ENCODE results near the gene TDRD9.
"Not testable (repeated sequence)": the region's sequence is repeated elsewhere in the genome, so short reads cannot be mapped to it uniquely, and the experiment has no call there.

TDRD9 gene, protein sequence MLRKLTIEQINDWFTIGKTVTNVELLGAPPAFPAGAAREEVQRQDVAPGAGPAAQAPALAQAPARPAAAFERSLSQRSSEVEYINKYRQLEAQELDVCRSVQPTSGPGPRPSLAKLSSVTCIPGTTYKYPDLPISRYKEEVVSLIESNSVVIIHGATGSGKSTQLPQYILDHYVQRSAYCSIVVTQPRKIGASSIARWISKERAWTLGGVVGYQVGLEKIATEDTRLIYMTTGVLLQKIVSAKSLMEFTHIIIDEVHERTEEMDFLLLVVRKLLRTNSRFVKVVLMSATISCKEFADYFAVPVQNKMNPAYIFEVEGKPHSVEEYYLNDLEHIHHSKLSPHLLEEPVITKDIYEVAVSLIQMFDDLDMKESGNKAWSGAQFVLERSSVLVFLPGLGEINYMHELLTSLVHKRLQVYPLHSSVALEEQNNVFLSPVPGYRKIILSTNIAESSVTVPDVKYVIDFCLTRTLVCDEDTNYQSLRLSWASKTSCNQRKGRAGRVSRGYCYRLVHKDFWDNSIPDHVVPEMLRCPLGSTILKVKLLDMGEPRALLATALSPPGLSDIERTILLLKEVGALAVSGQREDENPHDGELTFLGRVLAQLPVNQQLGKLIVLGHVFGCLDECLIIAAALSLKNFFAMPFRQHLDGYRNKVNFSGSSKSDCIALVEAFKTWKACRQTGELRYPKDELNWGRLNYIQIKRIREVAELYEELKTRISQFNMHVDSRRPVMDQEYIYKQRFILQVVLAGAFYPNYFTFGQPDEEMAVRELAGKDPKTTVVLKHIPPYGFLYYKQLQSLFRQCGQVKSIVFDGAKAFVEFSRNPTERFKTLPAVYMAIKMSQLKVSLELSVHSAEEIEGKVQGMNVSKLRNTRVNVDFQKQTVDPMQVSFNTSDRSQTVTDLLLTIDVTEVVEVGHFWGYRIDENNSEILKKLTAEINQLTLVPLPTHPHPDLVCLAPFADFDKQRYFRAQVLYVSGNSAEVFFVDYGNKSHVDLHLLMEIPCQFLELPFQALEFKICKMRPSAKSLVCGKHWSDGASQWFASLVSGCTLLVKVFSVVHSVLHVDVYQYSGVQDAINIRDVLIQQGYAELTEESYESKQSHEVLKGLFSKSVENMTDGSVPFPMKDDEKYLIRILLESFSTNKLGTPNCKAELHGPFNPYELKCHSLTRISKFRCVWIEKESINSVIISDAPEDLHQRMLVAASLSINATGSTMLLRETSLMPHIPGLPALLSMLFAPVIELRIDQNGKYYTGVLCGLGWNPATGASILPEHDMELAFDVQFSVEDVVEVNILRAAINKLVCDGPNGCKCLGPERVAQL (N-terminal part only)

DNA sequence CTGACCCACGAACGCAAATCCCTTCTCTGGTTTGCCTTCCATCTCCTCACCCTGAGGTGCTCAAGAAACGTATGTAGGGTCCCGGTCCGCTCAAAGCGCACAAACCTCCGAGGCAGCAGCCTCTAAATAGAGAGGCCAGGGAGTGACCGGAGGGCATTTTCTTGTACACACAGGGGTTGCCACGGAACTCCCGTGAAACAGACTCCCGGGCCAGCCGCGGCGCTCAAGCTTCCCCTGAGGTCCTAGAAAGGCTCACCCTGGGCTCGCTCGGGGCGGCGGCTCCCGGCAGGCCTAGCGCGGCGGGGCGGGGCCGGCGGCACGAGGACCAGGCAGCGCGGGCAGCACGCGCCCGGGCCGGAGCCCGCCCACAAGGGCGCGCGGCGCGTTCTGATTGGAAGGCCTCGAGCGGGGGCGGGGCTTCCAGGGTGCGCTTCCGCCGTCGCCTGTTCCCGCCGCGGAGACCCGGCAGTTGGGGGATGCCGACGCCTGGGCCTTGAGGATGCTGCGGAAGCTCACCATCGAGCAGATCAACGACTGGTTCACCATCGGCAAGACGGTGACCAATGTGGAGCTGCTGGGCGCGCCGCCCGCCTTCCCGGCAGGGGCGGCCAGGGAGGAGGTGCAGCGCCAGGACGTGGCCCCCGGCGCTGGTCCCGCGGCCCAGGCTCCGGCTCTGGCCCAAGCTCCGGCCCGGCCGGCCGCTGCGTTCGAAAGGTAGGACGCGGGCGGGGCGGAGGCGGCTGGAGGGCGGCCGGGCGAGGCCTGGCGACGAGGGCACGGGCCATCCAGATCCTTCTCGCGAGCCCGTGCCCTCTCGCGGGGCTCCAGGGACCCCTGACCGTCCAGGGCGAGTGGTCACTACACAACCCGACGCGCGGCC is at the start of gene TDRD9:
TSS of gene TDRD9 (plus strand) at position 446 of the 880 bp plus-strand sequence. CDS start at position 500, 54 bp downstream.
- DNase-seq, result no peak

DNA sequence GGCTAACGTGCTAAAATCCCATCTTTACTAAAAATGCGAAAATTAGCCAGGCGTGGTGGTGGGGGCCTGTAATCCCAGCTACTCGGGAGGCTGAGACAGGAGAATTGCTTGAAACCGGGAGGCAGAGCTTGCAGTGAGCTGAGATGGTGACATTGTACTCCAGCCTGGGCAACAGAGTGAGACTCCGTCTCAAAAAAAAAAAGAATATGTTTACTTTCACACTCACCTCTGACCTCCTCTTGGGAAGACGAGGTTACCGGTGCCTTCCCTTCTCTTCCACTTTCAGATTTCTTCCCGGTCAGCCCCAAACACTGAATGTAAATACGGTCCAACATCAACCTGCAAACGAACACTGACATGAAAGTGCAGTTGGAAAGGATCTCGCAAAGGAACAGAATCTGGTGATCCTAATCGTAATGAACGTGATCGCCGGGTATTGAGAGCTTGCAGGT is 49.1 kb upstream of the TDRD9 start:
- no peak for DNase-seq

DNA sequence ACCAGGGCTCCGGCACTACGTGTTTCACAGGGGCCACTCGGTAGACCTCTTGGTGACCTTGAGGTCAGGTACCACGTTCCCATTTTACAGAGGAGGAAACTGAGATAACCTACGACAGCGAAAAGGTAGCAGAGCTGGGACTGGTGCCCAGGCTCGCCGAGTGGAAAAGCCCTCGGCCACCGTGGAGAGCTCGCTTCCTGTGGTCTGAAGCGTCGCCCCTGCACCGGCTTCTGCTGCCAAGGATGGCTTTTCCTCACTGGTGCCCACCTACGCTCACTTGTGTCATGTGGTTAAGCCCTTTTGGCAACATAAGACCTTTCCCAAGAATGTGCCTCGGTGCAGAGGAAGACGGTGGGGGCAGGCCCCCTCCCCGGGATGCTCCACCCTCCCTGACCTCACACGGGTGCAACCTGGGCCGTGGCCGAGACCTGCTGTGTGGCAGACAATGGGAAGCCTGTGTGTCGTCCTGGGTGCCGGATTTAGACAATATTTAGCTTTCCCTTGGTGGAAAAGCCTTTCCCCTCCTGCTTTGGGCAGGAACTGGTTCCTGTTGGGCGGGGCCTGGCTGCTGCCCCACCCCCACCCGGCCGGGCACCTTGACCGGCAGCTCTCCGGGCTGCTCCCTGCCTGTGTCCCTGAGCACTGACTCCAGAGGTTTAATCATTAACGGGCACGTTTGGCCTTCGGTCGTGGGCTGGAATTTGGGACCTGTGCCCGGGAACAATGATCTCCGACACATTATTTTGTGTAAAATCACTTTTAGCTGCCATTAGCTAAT is 48.5 kb upstream of the TDRD9 start:
- peak in 1 of 51 donors; percentile 39 for DNase-seq

DNA sequence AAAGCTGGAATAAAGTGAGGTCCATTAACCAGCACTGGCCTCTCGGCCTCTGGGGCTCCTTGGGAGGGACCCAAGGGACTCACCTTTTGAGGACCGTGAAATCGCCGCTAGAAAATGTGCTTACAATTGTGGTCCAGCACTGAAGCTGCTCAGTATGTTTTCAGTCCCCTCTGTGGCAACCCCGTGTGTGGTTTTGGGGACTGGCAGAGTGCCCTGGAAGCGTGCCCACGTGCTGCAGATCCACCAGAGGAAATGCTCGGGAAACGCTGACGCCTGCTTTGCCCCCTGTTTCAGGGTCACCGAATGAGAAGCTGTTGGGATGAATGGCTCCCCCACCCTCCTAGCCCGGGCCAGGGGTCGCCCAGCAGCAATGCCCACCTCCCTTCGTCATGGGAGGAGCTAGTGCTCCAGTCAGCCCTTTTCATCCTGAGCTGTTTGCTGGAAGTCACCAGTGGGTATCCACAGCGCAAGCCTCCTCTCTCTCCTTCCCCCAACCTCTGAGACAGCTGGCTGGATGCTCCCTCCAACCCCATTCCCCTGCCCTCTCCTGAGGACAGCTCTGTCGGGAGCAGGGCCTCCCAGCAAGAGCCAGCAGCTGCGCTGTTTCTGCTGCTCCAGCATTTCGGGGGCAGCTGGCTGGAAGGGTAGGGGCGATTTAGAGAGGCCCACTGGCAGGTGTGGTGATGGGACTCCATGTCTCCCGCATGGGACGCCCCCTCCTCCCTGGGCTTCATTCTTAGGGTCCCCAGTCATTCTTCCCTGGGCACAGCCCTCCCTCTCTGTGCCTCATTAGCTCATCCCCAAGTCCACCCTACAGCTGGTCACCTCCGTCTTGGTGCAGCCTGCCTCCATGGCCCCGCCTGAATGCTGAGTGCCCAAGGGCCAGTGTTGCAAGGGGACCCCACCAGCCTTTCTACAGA is 47.6 kb upstream of the TDRD9 start:
- DNase-seq, result peak in 38 of 51 donors; percentile 9 to 73 (median 46)

DNA sequence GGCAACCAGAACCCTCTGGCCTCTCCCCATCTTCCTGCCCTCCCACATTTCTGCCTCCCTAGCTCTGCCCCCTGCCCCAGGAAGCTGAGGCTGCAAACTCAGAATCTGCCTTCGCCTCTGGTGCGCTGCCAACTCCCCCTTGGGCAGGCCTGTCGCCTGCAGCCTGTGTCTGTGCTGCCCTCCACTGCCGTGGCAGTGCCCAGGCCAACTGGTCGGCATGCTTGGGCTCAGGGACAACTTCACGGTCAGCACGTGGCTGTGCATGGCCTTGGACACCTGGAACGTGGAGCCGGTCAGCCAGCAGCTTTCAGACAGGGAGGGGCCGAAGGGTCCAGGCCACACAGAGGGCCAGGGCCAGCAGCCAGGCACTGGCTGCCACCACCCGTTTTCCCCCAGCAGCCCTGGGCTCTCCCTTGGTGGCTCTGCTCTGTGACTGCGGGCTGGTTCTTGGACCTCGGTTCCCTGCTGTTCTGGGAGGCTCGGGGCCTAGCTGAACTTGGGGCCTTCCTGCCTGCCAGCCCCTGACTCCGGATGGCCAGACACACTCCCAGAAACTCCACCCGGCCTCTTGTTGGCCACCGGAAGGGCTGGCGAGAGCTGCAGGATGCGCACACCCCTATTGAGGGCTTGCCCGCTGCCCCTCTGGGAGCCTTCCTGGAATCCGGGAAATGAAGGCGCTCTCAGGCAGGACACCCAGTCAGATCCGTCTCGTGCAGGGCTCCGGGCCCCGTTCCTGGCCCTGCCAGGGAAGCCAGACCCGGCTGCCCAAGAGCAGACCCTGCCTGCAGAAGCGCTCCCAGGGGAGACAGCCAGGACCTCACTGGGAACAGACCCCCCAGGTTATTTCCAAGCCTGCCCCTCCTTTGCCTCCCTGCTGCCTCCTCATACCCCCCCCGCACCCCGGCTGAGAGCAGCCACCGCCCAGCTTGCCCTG is 46.7 kb upstream of the TDRD9 start:
- peak in 12 of 51 donors; percentile 9 to 51 (median 26) for DNase-seq

DNA sequence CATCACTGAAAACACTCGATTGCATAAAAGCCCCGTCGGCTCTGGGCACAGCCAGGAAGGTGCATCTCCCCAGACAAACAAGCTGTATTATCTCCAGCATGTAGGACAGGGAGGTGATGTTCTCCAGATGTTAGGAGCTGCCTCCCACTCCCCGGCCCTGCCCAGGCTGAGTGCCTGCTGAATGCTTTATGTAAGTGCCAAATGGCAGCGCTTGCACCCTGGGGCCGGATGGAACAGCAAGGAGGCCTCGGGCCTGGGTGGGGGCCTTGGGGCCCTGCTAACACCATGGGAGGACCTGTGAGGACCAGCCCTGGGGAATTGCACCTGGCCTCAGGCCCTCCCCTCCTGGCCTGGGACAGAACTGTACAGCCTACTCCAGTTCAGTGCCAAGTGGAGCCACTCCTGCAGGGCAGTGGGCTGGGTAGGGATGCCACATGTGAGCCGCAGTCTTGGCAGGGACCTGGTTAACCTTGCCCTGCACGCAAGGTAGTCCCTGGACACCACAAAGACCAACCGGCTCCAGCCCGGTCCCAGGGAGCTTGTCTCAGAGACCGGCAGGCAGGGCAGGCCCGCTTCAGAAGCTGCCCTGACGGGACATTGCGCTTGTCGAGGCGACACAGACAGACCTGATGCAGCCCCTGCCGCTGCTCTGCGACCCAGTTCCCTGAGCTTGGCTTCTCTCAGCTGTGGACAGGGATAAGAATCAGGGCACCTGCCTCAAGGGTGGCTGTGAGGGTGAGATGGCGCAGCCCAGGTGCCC is 45.6 kb upstream of the TDRD9 start:
- DNase-seq, result no peak

DNA sequence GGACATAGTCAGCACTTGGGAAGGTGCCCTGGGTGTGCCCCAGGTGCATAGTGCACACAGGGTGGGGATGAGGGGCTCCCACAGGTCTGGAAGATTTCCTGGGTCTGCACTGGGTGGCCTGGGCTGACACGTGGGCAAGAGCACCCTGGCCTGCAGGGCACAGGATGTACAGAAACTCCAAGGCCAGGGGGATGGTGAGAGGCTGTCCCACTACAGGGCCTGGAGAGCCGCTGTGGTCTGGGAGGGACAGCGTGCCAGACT is 45.1 kb upstream of the TDRD9 start:
- DNase-seq, result no peak

DNA sequence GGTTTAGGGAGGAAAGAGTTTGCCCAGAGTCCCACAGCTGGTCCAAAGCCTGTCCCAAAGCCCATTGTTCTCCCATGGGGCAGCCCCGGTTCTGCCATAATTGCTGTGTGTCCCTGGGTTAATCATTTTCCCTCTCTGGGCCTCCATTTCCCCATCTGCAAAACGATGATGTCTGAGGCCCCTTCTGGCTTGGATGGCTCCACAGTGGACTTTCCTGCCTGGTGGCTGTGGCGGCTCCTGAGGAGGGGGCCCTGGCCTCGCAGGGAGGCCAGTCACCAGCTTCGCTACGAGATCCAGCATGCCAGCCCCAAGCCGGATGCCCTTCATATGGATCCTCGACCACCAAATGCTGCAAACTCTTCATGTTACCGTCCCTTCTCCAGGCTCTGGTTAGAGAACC is 43.4 kb upstream of the TDRD9 start:
- no peak for DNase-seq

DNA sequence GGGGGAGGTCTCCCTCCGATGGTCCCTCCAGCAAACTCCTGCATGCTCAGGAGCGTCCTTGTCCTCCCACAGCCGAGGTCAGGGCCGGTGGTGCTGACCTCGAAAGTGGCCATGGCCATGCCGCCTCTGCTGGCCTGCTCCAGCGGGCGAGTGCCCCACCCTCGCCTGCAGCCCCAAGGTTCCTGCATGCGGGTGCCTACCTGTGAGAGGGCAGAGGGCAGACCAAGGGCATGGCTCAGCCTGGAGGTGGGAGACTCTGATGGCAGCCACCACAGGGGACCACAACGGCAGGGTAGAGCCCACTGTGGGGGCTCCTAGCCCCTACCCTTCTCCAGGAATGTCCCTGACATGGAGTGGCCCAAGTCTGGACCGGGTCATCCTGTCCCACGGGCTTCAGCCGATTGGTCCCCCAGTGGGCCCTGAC is 42.7 kb upstream of the TDRD9 start:
- no peak for DNase-seq

DNA sequence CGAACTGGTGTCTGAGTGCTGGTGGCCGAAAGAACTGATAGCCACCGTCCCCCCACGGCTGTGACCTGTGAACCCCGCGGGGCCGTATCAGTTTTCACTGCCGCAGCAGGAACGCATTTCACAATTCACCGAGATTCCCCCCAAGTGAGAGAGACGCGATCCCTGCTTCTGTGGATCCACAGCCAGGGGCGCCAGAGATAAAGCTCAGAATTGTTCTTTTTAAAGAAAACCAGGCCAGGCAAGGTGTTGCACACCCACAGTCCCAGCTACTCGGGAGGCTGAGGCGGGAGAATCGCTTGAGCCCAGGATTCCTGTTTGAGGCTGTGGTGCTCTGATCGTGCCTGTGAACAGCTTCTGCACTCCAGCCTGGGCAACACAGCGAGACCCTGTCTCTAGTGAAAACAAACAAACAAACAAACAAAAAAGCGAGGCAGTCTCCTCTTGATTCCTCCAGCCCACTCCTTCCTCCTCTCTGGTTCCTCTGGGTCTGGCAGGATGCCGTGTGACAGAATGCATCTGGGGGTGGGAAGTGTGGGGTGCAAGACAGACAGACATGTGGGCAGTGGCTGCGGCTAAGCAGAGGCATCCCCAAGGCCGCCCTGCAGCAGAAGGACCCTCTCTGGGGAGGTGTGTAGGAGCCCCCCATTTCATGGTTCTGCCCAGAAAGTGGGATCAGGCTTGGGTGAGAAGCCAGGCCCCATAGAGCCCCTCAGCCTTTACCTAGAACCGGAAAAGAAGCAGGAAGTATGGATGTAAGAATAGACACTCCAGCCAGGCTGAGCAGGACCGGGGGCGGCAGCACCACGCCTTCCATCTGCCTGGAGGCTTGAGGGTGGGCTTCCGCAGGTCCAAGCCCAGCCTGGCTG is 41.7 kb upstream of the TDRD9 start:
- peak in 3 of 51 donors; percentile 21 to 28 (median 26) for DNase-seq

DNA sequence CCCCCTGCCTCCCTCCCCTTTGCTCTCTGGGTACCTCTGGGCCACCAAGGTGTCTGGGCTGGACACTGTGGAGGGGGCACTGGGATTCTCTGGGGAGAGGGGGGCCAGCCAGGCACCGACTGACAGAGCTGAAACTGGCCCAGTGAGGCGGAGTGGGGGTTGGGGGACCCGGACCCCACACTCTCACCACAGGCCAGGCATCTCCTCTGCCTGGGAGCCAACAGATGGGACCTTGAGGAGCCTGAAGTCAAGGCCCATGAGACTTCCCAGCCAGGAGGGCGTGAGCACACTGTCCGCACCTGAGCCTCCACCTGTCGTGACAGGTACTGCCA is 41.1 kb upstream of the TDRD9 start:
- no peak for DNase-seq

DNA sequence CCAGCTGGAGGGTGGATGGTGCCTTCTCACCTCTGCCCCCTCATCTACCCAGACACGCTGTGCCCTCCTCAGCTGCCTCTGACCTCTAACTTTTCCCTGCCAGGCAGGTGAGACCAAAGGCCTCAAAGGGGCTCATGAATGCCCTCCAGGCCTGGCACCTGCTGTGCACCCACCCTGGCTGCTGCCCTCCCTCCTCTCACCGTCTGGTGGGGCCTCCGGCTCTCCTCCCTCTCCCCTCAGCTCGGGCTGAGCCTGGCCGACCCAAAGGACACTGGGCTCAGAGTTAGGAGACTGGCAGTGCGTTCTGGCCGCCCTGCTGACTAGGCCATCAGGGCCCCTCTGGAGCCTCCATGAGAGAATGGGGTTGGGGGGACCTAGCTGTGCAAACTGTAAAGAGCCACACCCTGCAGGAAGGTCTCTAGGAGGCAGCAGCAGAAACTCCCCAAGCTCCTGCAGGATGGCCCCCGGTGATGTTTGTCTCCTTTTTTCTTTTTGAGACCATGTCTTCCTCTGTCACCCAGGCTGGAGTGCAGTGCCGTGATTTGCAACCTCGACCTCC is 40.6 kb upstream of the TDRD9 start:
- DNase-seq, result no peak

DNA sequence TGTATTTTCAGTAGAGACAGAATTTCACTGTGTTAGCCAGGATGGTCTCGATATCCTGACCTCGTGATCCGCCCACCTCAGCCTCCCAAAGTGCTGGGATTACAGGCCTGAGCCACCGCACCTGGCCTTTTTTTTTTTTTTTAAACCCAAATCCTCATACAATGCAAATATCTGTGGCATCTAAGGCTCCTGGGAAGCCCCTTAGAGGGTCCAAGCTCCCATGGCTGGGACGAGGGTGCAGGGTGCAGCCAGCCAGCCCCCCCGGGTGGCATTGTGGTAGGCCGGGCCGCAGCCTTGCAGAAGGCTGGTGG is 39.3 kb upstream of the TDRD9 start:
- DNase-seq, result not testable (repeated sequence)

DNA sequence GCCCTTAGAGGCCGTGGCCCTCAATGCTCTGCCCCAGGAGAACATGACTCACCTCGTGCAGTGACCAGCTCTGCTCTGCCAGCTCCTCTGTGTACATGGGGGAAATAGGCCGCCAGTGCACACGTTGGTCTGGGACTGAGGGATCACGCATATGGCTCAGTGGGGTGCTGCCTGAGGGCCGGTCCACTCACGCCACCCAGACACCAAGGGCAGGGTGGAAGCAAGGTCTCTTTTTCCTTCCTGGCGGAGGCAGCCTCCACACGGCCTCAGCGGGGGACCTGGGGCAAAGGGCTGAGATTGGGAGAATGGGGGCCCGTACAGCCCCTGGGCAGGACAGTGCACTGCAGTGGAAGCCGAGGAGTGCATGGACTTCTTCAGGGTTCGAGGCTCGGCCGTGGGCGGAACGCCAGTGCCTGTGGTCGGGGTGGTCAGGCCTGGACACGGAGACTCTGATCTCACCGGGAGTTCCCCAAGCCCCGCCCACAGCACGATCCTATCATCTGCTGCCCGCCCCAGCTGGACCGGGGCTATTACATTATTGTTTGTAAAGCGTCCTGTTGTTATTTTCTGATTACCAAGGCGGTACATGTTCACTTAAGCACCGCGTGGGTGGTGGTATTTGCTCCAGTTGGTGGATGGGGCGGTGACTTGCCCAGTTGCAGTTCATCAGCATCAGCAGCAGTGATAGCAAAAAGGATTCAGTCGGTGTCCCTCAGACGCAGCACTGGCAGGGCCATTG is 38.8 kb upstream of the TDRD9 start:
- no peak for DNase-seq

DNA sequence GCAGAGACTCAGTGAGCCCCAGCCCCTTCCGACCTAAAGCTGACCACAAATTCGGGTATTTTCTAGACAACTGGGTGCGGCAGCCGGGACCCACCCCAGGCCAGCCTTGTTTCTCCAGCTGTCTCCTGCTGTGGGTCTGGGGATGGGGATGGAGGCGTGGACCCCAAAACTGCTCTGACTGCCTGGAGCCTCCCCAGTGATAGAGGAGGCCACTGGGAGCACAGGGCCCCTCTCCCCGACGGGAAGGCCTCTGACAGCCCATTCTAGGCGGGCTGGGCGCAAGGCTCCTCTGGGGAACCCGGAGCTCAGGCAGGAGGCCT is 38.2 kb upstream of the TDRD9 start:
- DNase-seq, result no peak

Measured in hypothalamus (tissue), 51 donors.